Choroid plexus epithelial cell (primary cell): Measurements from ENCODE around the gene TGFB2.

Experiments used
- DNase-seq: peaks from one replicate; pipeline ENCODE4 v3.0.0-alpha.2; 2010; ENCODE audit warnings: low read depth
- H3K4me3 ChIP-seq: 2 replicates; pipeline ENCODE4 v1.5.1; 2011; ENCODE audit warnings: low read depth, mild to moderate bottlenecking, control low read depth, low read length, moderate library complexity
- CTCF ChIP-seq: conservative IDR thresholded peaks from 2 replicates; pipeline ENCODE4 v1.5.1; 2011; ENCODE audit warnings: low read depth, mild to moderate bottlenecking, control low read depth, inconsistent platforms, low read length, moderate library complexity

The TGFB2 gene

GRCh38 chr1:218344814-218345672 lies at the start of gene TGFB2:
Gene TGFB2 (plus strand): TSS chr1:218345336. CDS start chr1:218346702, 1,366 bp downstream.
- peak; percentile 44 for TF ChIP-seq CTCF
- DNase-seq, result peak; percentile 97
- H3K4me3 ChIP-seq, result peak within 1 kb of the TSS; percentile 82

- H3K4me3 ChIP-seq, result no peak overlapping the region
- TF ChIP-seq CTCF, result no peak
- no peak for DNase-seq
Observed at GRCh38 chr1:218296162-218296561, 49.0 kb upstream of the TGFB2 start.

- no peak overlapping the region for H3K4me3 ChIP-seq
- no peak for DNase-seq
- TF ChIP-seq CTCF, result no peak
Observed at GRCh38 chr1:218297461-218297860, 47.7 kb upstream of the TGFB2 start.

- DNase-seq, result peak; percentile 37
- no peak overlapping the region for H3K4me3 ChIP-seq
- no peak for TF ChIP-seq CTCF
Observed at GRCh38 chr1:218297867-218298266, 47.3 kb upstream of the TGFB2 start.

- no peak for TF ChIP-seq CTCF
- DNase-seq, result no peak
- no peak overlapping the region for H3K4me3 ChIP-seq
Observed at GRCh38 chr1:218298398-218298797, 46.7 kb upstream of the TGFB2 start.

- peak; percentile 87 for DNase-seq
- TF ChIP-seq CTCF, result peak; percentile 73
Observed at GRCh38 chr1:218299416-218299815, 45.7 kb upstream of the TGFB2 start.

GRCh38 chr1:218301217-218301616 lies 43.9 kb upstream of the TGFB2 start:
- no peak for DNase-seq
- no peak overlapping the region for H3K4me3 ChIP-seq
- TF ChIP-seq CTCF, result no peak

More at GRCh38 chr1:218299416-218299815, 45.7 kb upstream of the TGFB2 start:
- H3K4me3 ChIP-seq, result no peak overlapping the region
